PC-9 (cell line): ENCODE measurements around the gene SNF8. TPM values are rescaled to one million over a fixed set of nuclear protein-coding genes. Genes with fewer than 3 reads are reported as not detected.

Source experiments
- BruUV-seq: library from RNA; stranded (reverse); fragments of 400-500 nt; replicated peaks from 2 replicates; lab custom pipeline; 2021; lab: Mats Ljungman, UMichigan
- CTCF ChIA-PET: fragments of 300-600 bp; sonication (Branson Sonifier 250); formaldehyde crosslinking; loops from one replicate; lab custom pipeline; 2022; ENCODE audit warnings: antibody characterized with exemption; lab: Charles Lee
- POLR2A ChIA-PET: fragments of 300-600 bp; sonication (Branson Sonifier 250); formaldehyde crosslinking; loops from one replicate; lab custom pipeline; 2022; ENCODE audit warnings: antibody characterized with exemption; ENCODE audit not compliant: unreplicated experiment; lab: Charles Lee
- DNase-seq, 2 experiments: peaks; one replicate each; pipeline versions ENCODE4 v3.0.0 to v3.0.0-alpha.2; 2015 to 2022; ENCODE audit warnings: mixed read lengths in 1 of 2
- H2AFZ ChIP-seq: fragments of 200-600 bp; sonication (generic); 2 replicates; pipeline ENCODE4 v1.8.1; 2017; ENCODE audit warnings: antibody characterized with exemption
- H3F3A ChIP-seq: fragments of 200-600 bp; sonication (generic); 2 replicates; pipeline ENCODE4 v1.8.1; 2017; ENCODE audit warnings: antibody characterized with exemption, mild to moderate bottlenecking, low read depth; ENCODE audit not compliant: insufficient read depth
- H3K27ac ChIP-seq: fragments of 200-600 bp; sonication (generic); 2 replicates; pipeline ENCODE4 v1.6.1; 2016; ENCODE audit warnings: mixed run types
- H3K27me3 ChIP-seq: fragments of 200-600 bp; sonication (generic); 2 replicates; pipeline ENCODE4 v1.6.1; 2016; ENCODE audit warnings: low read depth, mixed run types; ENCODE audit not compliant: insufficient read depth
- H3K36me3 ChIP-seq: fragments of 200-600 bp; sonication (generic); 2 replicates; pipeline ENCODE4 v1.6.1; 2016; ENCODE audit warnings: low read depth, mixed run types
- H3K4me1 ChIP-seq: fragments of 200-600 bp; sonication (generic); replicated peaks from 2 replicates; pipeline ENCODE4 v1.6.1; 2016; ENCODE audit warnings: mixed run types; ENCODE audit not compliant: insufficient read depth
- H3K4me2 ChIP-seq: fragments of 200-600 bp; sonication (generic); 2 replicates; pipeline ENCODE4 v1.6.1; 2017; ENCODE audit warnings: mixed run types
- H3K4me3 ChIP-seq: fragments of 200-600 bp; sonication (generic); 2 replicates; pipeline ENCODE4 v1.6.1; 2016; ENCODE audit warnings: mixed run types
- H3K79me2 ChIP-seq: fragments of 200-600 bp; sonication (generic); 2 replicates; pipeline ENCODE4 v1.6.1; 2017; ENCODE audit warnings: low read depth, mixed run types
- H3K9me2 ChIP-seq: fragments of 200-600 bp; sonication (generic); 2 replicates; pipeline ENCODE4 v1.8.1; 2017; ENCODE audit warnings: mild to moderate bottlenecking; ENCODE audit not compliant: insufficient read depth
- H3K9me3 ChIP-seq: fragments of 200-600 bp; sonication (generic); 2 replicates; pipeline ENCODE4 v1.8.1; 2016; ENCODE audit warnings: low read depth; ENCODE audit not compliant: insufficient read depth
- H4K20me1 ChIP-seq: fragments of 200-600 bp; sonication (generic); 2 replicates; pipeline ENCODE4 v1.8.1; 2017; ENCODE audit not compliant: insufficient read depth
- CTCF ChIP-seq: fragments of 200-600 bp; sonication (generic); conservative IDR thresholded peaks from 2 replicates; pipeline ENCODE4 v1.6.1; 2017; ENCODE audit warnings: mixed run types, antibody characterized with exemption, mild to moderate bottlenecking, moderate library complexity
- EZH2 ChIP-seq: fragments of 200-600 bp; sonication (generic); IDR thresholded peaks from 2 replicates; pipeline ENCODE4 v1.8.0; 2017; ENCODE audit warnings: antibody characterized with exemption, low read depth
- intact Hi-C: fragments of 100-400 bp; cut with micrococcal nuclease; formaldehyde crosslinking; loops from one replicate; pipeline ENCODE4 v1.10.0; 2022; ENCODE audit not compliant: unreplicated experiment
- total RNA-seq: library from RNA; stranded (reverse); gene quantifications from 2 replicates; pipeline ENCODE4 v1.2.3, GENCODE V29; 2021

The SNF8 gene
- total RNA-seq, 1 experiment from 2014 or later: 103 TPM

GRCh38 chr17:48985436-48986245, 41.0 kb upstream of the SNF8 start:
- Histone ChIP-seq H2AFZ (no peak overlapping the region), H3F3A (peaks cover 7% of the 10 kb centered on the region; the same call in 1 of the 2 replicates), H3K4me2 (no peak overlapping the region), H3K27me3 (no peaks in the 10 kb centered on the region), H3K4me3 (no peak overlapping the region), H3K4me1 (no peaks in the 10 kb centered on the region), H3K36me3 (no peaks in the 10 kb centered on the region), H3K27ac (no peak overlapping the region), H3K79me2 (no peaks in the 10 kb centered on the region), H4K20me1 (no peaks in the 10 kb centered on the region), H3K9me3 (no peaks in the 10 kb centered on the region), H3K9me2 (no peaks in the 10 kb centered on the region)
- no peak for DNase-seq
- intact Hi-C loops: no loop called here
- TF ChIP-seq EZH2: no peak
- no peak for TF ChIP-seq CTCF
- POLR2A ChIA-PET: no interaction called here
- no TSS peak for BruUV-seq
- CTCF ChIA-PET: no interaction called here

GRCh38 chr17:48981927-48982539, 37.4 kb upstream of the SNF8 start:
- TF ChIP-seq CTCF: no peak
- no peak for TF ChIP-seq EZH2
- Histone ChIP-seq H2AFZ (no peak overlapping the region), H3K36me3 (no peaks in the 10 kb centered on the region), H3K4me3 (no peak overlapping the region), H3K9me3 (no peaks in the 10 kb centered on the region), H3K27me3 (no peaks in the 10 kb centered on the region), H3K79me2 (no peaks in the 10 kb centered on the region), H4K20me1 (no peaks in the 10 kb centered on the region), H3F3A (no peaks in the 10 kb centered on the region), H3K9me2 (no peaks in the 10 kb centered on the region), H3K27ac (no peak overlapping the region), H3K4me1 (no peaks in the 10 kb centered on the region), H3K4me2 (no peak overlapping the region)
- DNase-seq: no peak
- POLR2A ChIA-PET: no interaction called here
- CTCF ChIA-PET: no interaction called here
- intact Hi-C loops: no loop called here
- no TSS peak for BruUV-seq

- Histone ChIP-seq H4K20me1 (no peaks in the 10 kb centered on the region), H3K79me2 (no peaks in the 10 kb centered on the region), H3F3A (peaks cover 16% of the 10 kb centered on the region; the same call in 1 of the 2 replicates), H3K36me3 (no peaks in the 10 kb centered on the region), H2AFZ (no peak overlapping the region), H3K27me3 (no peaks in the 10 kb centered on the region), H3K9me3 (no peaks in the 10 kb centered on the region), H3K27ac (no peak overlapping the region), H3K4me1 (peaks cover 27% of the 10 kb centered on the region), H3K4me2 (no peak overlapping the region), H3K9me2 (no peaks in the 10 kb centered on the region), H3K4me3 (no peak overlapping the region)
- CTCF ChIA-PET: interaction anchor here (0.6 kb wide), 1 partner anchor 24 kb away, joined by 13 read pairs; no protein-coding TSS in a partner anchor
- TF ChIP-seq CTCF (no peak), EZH2 (no peak)
- no TSS peak for BruUV-seq
- no peak for DNase-seq
- POLR2A ChIA-PET: no interaction called here
- intact Hi-C loops: no loop called here
Observed at GRCh38 chr17:48973806-48974205, 29.2 kb upstream of the SNF8 start.
